NCI-H460 (cell line): ENCODE data around the gene PLEKHG5. TPM values are rescaled to one million over a fixed set of nuclear protein-coding genes. Genes with fewer than 3 reads are reported as not detected.

Source experiments
- DNase-seq: peaks from one replicate; pipeline ENCODE4 v3.0.0-alpha.2; 2016; ENCODE audit warnings: low read depth; ENCODE audit errors: extremely low read depth
- polyA plus RNA-seq: library from polyadenylated mRNA; depleted of rRNA; stranded (reverse); fragments of >200 nt; gene quantifications from 2 replicates; pipeline ENCODE4 v1.2.3, GENCODE V29; 2014; cell fraction: nucleus; rRNA removed
- total RNA-seq: library from RNA; depleted of rRNA; stranded (reverse); fragments of >200 nt; shearing (Covaris generic); gene quantifications from 2 replicates; pipeline ENCODE4 v1.2.3, GENCODE V29; 2014; rRNA removed

The PLEKHG5 gene, protein sequence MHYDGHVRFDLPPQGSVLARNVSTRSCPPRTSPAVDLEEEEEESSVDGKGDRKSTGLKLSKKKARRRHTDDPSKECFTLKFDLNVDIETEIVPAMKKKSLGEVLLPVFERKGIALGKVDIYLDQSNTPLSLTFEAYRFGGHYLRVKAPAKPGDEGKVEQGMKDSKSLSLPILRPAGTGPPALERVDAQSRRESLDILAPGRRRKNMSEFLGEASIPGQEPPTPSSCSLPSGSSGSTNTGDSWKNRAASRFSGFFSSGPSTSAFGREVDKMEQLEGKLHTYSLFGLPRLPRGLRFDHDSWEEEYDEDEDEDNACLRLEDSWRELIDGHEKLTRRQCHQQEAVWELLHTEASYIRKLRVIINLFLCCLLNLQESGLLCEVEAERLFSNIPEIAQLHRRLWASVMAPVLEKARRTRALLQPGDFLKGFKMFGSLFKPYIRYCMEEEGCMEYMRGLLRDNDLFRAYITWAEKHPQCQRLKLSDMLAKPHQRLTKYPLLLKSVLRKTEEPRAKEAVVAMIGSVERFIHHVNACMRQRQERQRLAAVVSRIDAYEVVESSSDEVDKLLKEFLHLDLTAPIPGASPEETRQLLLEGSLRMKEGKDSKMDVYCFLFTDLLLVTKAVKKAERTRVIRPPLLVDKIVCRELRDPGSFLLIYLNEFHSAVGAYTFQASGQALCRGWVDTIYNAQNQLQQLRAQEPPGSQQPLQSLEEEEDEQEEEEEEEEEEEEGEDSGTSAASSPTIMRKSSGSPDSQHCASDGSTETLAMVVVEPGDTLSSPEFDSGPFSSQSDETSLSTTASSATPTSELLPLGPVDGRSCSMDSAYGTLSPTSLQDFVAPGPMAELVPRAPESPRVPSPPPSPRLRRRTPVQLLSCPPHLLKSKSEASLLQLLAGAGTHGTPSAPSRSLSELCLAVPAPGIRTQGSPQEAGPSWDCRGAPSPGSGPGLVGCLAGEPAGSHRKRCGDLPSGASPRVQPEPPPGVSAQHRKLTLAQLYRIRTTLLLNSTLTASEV
- 3.4 and 3.6 TPM in 2 replicates for total RNA-seq
- polyA plus RNA-seq = 9.3 and 13.3 TPM in 2 replicates

DNA sequence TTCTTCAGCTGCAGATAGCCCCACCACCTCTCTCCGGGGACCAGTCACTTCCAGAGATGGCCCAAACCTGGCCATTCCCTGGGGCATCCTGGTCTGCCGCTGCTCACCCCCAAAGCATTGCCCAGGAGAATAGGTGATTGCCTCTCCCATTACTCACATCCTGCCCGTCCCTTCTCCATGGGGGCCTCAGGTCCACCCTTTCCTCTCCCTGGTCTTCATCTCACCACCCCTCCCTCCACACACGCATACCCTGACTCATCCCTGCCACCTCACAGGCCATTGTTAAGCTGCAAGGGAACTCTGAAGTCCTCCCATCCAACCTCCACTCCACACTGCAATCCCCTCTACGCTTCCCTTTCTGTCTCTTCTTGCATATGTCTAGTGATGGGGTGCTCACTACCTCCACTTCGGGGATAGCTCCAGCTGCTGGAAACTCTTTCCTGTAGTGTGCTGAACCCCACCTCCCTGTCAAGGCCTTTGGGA, at the start of gene PLEKHG5:
PLEKHG5 (minus strand) TSS at position 188 of the 483 bp plus-strand sequence. CDS start 14,096 bp downstream, outside the sequence.
- peak; percentile 48 for DNase-seq

DNA sequence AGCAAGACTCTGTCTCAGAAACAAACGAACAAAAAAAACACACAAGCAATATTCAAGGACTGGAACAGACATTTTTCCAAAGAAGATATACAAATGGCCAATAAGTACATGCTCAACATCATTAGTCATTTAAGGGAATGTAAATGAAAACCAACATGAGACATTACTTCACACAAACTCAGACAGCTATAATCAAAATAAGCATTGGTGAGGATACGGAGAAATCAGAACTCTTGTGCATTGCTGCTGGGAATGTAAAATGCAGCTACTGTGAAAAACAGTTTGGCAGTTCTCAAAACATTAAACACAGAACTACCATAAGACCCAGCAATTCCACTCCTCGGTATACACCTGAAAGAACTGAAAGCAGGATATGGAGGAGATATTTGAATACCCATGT, 47.5 kb upstream of the PLEKHG5 start:
- no peak for DNase-seq

DNA sequence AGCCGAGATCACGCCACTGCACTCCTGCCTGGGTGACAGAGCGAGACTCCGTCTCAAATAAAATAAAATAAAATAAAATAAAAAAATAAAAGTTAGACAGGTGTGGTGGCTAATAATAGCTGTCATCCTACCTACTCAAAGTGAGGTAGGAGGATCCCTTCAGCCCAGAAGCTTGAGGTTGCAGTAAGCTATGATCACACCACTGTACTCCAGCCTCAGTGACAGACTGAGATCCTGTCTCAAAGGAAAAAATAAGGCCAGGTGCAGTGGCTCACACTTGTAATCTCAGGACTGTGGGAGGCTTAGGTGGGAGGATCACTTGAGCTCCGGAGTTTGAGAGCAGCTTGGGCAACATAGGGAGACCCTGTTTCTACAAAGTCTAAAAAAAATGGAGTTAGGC, 44.8 kb upstream of the PLEKHG5 start:
- no peak for DNase-seq

DNA sequence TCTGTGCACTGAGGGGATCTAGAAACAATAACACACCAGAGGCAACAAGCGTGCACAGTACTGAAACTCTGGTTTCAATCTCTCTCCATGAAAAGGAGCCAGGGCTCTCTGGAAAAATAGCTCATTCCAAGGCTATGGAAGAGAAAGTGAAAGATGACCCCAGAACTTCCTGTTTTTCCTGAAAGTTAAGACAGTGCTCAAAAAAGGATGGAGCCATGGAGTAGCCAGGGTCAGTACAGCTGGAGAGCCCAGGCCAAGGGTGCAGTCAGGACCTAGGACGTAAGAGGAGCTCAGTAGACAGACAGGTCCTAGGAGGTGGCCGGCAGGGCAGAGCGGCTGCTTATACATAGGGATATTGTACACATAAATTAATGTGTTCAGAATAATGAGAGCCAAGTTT, 43.7 kb upstream of the PLEKHG5 start:
- DNase-seq = no peak

DNA sequence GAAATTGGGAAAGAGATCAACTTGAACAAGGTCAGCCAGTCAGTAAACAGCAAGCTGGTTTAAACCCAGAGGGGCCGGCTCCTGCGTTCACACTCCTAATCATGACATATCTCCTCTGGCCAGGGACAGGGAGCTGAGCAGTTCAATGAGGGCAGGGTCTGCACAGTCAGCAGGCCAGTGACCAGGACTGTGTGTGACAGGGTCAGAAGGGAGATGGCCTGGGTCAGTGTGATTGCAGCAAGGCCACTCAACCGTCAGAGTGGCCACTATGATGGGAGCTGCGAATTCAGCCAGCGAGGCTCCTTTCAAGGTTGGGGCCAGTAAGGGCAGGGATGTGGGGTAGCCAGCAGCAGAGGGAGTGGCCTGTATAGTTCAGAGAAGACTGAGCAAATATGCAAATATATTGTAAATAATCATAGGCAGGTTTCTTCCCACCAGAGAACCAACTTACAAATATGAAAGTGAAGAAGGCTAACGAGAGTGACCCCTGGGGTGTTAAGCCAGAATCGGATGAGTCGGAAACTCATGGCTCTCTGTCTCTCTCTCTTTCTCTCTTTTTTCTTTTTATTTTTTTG, 42.9 kb upstream of the PLEKHG5 start:
- no peak for DNase-seq

DNA sequence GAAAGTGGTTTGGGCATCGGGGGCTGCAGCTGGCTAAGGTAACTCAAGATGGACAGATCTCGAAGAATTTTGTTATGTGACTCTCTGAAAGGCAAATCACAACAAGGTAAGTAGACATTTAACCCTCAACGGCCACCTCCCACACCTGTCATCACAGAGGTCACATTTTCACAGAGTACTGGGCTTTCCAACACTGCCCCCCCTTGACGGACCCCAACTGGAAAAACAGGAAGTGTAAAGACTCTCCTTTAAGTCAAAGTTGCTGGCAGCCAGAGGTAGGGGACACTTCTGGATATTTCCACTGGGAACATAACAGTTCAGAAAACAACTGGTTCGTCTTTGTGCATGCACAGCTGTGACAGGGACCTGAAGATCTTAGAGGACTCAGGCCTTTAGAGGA, 40.5 kb upstream of the PLEKHG5 start:
- no peak for DNase-seq

DNA sequence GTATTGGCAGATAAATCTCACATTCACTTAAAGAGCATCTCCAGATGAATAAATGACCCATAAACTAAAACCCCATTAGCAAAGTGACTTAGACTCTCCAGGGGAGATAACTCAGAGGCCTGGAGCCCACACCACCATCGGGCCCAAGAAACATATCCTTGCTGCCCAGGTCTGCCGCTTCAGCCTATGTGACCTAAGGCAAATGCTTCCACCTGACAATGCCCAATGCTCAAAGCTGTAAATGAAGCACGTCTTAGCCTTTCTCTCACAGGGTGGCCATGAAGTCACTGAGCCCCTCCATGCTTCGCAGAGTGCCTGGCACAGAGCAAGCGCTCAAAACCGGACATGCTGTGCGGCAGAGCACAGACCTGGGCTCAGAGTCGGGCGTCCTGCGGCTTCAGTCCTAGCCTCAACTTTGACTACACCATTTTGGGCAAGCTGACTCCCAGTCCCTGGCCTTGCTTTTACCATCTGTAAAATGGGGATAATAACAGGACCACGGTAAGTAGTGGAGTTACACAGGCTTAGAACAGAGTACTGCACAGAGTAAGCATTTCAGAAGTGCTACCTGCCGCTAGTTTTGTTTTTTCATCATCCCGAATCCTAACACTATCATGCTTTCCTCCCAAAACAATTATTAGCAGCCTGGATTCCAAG, 39.2 kb upstream of the PLEKHG5 start:
- DNase-seq = no peak

DNA sequence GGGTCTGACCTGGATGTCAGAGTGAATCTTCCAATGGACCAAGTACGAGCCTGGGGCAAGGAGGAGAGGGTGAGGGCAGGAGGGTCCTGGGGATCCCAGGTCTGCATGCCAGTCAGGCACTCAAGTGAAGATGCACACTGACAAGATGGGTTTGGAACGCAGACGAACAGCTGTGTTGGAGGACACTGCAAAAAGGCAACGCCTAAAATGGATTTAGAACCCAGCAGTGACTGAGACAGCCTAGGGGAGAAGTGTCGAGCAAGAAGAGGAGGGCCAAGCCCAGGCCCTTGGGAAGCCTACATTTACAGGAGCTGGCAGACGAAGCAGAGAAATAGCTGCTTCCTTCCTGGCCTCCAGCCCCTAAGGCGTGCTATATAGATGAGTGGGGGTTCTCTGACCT, 37.0 kb upstream of the PLEKHG5 start:
- DNase-seq = no peak

DNA sequence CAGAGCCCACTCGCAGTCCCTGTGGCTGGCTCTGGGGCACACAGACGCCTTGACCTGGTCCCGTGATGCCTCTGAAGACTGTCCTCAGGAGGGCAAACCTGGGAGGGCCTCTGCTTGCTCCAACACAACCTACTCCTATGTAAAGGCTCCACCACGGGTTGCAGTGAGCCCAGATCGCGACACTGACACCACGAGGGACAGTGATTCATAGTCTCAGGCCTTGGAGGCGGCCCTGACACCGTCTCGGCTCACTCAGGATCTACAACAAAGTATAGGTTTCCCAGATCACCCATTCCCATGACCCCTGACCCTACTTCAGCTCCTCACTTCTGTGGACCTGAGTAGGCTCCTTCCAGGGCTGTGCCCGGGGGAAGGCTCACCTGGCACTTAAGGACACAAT, 34.8 kb upstream of the PLEKHG5 start:
- no peak for DNase-seq

DNA sequence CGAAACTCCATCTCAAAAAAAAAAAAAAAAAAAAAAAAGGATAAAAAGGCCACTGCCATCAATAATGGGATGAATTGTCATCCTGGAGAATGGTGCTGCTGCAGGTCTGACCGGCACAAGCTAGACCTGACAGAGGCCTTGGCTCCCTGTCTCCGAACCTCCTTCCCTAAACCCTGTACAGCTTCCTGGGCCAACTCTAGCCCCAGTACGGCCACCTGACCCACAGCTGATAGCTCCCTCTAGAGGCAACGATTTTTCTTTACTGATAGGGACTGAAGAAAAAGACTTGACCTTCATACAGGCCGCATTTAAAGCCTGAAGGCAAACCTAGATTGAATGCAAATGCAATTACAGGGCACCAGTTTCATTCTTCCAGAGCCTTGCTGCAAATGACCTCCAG, 32.1 kb upstream of the PLEKHG5 start:
- peak; percentile 39 for DNase-seq

DNA sequence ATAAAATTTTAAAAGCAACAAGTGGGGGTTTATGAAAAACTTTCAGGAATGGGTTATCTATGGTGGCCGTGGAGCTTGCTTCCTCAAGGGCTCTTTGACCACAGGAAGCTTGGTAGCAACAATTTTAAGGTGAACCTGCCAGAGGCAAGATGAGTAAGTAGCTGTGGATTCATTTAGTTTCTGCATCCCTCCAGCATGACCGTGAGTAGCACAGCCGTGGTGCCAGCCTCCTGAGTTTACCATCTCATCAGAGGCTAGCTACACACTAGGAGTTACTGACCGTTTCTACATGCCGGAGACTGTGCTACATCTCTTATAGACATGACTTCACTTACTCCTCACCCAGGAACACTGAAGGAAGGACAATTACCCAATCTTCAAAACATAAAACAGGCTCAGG, 30.1 kb upstream of the PLEKHG5 start:
- DNase-seq = no peak

DNA sequence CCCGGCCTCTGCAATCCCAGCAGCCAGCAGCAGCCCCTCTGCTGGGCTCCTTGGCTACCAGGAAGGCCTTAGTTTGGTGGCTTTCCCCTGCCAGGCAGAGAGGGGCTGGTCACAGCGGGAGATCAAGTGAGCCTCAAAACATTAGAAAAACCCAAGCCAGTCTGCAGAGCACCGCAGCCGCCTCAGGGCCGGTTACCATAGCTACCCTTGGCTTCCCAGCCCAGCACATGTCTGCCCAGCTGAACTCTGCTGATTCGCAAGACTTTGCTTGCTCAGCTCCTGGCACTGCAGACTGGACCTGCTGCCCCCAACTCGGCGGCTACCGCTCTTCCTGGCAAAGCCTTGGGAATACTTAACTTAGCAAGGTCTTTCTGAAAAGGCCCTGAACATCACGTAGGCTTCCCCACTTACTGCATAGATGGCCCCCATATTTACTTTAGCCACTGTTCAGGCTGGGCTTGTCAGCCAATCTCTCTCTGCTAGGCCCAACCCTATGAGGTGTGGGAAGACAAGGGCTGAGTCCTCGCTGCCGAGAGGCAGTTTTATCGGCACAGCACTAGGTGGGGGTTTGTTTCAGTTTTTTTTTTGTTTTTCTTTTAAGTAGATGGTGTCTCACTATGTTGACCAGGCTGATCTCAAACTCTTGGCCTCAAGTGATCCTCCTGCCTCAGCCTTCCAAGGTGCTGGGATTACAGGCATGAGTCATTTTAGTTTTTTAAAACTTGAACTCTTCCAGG, 28.6 kb upstream of the PLEKHG5 start:
- no peak for DNase-seq

DNA sequence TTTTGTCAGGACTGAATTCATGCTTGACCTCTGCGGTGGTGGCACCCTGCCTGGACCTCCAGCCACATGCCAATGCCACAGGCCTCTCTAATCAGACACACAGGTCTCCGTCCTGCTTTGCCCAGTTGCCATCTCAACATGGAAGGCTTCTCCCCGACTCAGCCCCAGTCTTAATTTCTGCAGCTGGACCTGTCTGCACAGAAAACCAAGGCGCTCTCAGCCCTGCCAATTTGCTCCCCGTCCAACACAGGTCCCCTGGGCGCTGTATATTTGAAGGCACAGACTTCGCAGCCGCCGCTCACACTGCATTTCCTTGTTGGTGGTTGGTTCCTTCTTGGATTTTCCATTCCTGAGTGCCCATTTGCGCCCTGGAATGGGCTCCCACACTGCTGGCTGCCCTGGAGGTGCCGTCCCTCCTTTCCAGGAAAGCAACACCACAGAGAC, 28.0 kb upstream of the PLEKHG5 start:
- no peak for DNase-seq

DNA sequence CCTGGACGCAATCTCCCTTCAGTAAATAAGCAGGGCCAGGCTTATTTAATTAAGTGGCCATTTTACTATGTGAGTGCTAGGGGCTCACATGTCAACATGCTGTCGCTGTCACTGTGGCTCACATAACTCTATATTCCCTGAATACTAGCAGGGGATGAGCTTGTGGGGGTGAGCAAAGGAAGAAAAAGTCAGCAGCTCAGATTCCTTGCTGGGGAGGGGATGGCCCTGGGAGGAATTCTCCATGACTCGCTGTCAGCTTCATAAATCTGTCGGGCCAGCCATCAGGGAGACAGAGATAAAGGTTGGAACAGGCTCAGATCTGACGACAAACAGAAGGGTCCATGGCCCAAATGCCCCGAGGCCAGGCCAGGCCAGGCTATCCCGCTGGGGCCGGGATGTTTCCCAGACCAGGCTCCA, 26.0 kb upstream of the PLEKHG5 start:
- no peak for DNase-seq

DNA sequence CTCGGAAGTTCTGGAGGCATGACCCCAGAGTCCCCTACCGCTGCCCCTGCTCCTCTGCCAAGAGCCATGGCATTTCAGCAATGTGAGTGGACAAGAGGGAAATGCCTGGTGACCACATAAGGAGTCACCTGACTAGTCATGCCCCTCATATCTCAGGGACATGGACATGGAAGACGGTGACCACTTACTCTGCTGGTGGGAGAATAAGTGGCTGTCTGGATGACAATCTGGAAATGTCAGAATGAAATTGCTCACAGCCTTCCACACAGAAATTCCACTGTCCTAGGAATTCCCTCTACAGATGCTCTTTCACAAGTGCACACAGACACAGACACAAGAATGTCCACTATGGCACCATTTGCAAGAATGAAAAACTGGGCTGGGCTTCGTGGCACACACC, 24.3 kb upstream of the PLEKHG5 start:
- DNase-seq = no peak

DNA sequence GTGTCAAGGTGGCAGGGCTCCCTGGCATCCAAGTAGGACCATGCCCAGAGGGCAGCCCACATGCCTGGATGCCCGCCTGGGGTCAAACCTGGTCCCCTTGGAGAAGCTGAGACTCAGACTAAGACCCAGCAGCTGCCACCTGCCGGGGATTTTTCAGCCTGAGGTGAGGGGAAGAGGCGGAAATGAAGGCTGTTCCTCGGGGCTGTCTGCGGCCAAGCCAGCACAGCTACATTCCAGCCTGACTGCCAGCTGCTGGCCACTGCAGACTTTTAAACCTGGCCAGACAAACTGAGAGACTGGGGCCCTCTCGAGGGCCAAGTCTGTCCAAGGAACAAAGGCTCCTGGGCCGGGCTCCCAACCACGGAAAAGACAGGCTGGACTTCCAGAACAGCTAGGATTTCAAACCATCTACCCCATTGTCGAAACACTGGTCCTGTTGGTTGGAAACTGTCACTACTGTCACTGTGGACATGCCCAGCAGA, 21.9 kb upstream of the PLEKHG5 start:
- DNase-seq = no peak

DNA sequence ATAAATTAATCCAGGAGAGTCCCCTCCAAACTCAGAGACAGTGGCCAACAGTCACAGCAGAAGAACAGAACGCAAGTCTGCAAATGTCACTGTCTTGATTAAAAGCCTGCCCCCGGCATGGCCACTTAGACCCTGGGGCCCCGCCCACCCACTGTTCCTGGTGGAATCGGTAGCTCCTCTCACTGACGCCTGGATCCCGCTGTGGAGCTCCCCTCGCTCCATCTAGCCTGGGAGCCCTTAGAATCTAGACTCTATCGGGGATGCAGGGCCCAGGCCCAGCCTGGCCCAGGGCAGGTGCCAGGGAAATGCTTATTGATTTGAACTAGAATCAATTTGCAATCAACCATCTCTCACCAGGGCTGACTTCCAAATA, 21.4 kb upstream of the PLEKHG5 start:
- DNase-seq = no peak

DNA sequence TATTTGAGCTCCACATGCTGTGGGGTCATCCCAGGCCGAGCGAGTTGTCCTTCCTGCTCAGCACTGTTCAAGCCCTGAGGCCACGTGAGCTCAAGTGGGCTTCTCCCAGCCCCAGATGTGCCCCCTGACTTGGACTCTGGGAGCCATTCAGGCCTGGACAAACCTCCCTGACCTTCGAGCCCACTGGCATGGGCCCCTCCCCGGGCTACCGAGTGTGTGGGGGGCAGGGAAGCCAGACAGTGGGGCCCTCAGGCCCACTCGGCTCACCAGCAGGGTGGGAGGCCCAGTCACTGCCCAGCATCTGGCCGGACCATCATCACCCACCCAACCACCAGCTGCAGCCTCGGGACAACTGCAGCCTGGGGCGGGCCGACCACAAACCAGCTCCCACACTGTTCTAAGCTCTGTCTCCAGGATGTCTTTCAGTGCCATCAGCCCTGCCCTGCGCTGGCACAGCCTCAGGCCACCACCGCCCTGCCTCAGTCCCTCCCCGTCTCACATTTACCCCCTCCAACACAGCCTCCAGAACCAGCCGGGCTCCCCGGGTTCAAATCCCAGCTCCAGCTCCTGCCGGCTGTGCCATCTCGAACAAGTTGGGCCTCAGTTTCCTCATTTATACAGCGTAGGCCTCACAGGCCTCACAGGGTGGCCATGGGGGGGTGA, 20.9 kb upstream of the PLEKHG5 start:
- DNase-seq = no peak
